Liver (tissue), 3 donors: ENCODE results near the gene CHERP.

Source experiments
- CTCF ChIP-seq: fragments of 150-350 bp; IDR thresholded peaks from 2 replicates; pipeline ENCODE4 v1.5.1; 2017; ENCODE audit warnings: improper control_type of control experiment, low read depth, low read length; ENCODE audit not compliant: missing input control
- GABPA ChIP-seq, 2 donors: IDR thresholded peaks in 1 of 2; conservative IDR thresholded peaks in 1 of 2; 2 replicates each; pipeline ENCODE4 v1.6.1; 2016; ENCODE audit warnings: antibody characterized with exemption in 2 of 2, mild to moderate bottlenecking in 1 of 2, moderate library complexity in 1 of 2
- JUND ChIP-seq, 2 donors: IDR thresholded peaks; 2 replicates each; pipeline ENCODE4 v1.6.1; 2016; ENCODE audit warnings: antibody characterized with exemption in 2 of 2
- MAX ChIP-seq: IDR thresholded peaks from 2 replicates; pipeline ENCODE4 v1.6.1; 2016; ENCODE audit warnings: antibody characterized with exemption
- RAD21 ChIP-seq, 2 donors: IDR thresholded peaks; 2 replicates each; pipeline ENCODE4 v1.6.1; 2016; ENCODE audit warnings: antibody characterized with exemption in 2 of 2, mild to moderate bottlenecking in 2 of 2
- REST ChIP-seq: IDR thresholded peaks from 2 replicates; pipeline ENCODE4 v1.6.1; 2016; ENCODE audit warnings: antibody characterized with exemption, mild to moderate bottlenecking
- TAF1 ChIP-seq: conservative IDR thresholded peaks from 2 replicates; pipeline ENCODE4 v1.6.1; 2016; ENCODE audit warnings: antibody characterized with exemption, mild to moderate bottlenecking
- TF ChIP-seq, protein P1 (sequence below): IDR thresholded peaks from 2 replicates; pipeline ENCODE4 v1.6.1; 2016; ENCODE audit warnings: antibody characterized with exemption
- donor health status: healthy.
- donor health status: healthy.

GRCh38 chr19:16497837-16498236, 44.4 kb downstream of the CHERP start:
- TF ChIP-seq CTCF, result no peak
- TF ChIP-seq TAF1, result no peak
- TF ChIP-seq JUND (IDR thresholded peaks at IDR 0.05), result no peak
- TF ChIP-seq GABPA (IDR thresholded peaks at IDR 0.05 in 1 of 2, conservative IDR thresholded peaks at IDR 0.05 in 1 of 2), result no peak
- TF ChIP-seq, protein P1, sequence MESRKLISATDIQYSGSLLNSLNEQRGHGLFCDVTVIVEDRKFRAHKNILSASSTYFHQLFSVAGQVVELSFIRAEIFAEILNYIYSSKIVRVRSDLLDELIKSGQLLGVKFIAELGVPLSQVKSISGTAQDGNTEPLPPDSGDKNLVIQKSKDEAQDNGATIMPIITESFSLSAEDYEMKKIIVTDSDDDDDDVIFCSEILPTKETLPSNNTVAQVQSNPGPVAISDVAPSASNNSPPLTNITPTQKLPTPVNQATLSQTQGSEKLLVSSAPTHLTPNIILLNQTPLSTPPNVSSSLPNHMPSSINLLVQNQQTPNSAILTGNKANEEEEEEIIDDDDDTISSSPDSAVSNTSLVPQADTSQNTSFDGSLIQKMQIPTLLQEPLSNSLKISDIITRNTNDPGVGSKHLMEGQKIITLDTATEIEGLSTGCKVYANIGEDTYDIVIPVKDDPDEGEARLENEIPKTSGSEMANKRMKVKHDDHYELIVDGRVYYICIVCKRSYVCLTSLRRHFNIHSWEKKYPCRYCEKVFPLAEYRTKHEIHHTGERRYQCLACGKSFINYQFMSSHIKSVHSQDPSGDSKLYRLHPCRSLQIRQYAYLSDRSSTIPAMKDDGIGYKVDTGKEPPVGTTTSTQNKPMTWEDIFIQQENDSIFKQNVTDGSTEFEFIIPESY, result no peak
- TF ChIP-seq MAX, result no peak
- no peak for TF ChIP-seq RAD21 (IDR thresholded peaks at IDR 0.05)
- TF ChIP-seq REST, result no peak
